Uterus (tissue), 2 donors: ENCODE data around the gene SCARB2.

Experiments
- CTCF ChIP-seq, 4 experiments: fragments of 200-600 bp in 2 of 4; fragments of 450-650 bp in 2 of 4; sonication (generic) in 2 of 4; IDR thresholded peaks; one replicate each; pipeline ENCODE4 v1.5.1; 2016 to 2019; ENCODE audit warnings: antibody characterized with exemption in 4 of 4, mild to moderate bottlenecking in 2 of 4, moderate library complexity in 1 of 4
- POLR2A ChIP-seq, 2 donors: fragments of 450-650 bp; IDR thresholded peaks; one replicate each; pipeline ENCODE4 v1.6.1; 2016; ENCODE audit warnings: antibody characterized with exemption in 2 of 2, mild to moderate bottlenecking in 1 of 2, moderate library complexity in 1 of 2

- TF ChIP-seq CTCF (IDR thresholded peaks at IDR 0.05) (no peak), POLR2A (IDR thresholded peaks at IDR 0.05) (no peak)
These were observed 15.6 kb downstream of the SCARB2 start for GRCh38 chr4:76197971-76198410.
